ENCODE measurements around the gene KIFC3.

- TF ChIP-seq, protein P1, sequence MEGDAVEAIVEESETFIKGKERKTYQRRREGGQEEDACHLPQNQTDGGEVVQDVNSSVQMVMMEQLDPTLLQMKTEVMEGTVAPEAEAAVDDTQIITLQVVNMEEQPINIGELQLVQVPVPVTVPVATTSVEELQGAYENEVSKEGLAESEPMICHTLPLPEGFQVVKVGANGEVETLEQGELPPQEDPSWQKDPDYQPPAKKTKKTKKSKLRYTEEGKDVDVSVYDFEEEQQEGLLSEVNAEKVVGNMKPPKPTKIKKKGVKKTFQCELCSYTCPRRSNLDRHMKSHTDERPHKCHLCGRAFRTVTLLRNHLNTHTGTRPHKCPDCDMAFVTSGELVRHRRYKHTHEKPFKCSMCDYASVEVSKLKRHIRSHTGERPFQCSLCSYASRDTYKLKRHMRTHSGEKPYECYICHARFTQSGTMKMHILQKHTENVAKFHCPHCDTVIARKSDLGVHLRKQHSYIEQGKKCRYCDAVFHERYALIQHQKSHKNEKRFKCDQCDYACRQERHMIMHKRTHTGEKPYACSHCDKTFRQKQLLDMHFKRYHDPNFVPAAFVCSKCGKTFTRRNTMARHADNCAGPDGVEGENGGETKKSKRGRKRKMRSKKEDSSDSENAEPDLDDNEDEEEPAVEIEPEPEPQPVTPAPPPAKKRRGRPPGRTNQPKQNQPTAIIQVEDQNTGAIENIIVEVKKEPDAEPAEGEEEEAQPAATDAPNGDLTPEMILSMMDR (conservative IDR thresholded peaks at IDR 0.05 in 1 of 2, IDR thresholded peaks at IDR 0.05 in 1 of 2; ENCODE audit: low read depth in 1 of 2, low read length in 2 of 2): no peak
- no peak for TF ChIP-seq EZH2 (IDR thresholded peaks at IDR 0.05; ENCODE audit: low read length, missing control alignments)
These were observed 90.3 kb downstream of the KIFC3 start for GRCh38 chr16:57711993-57712392.
